Measurements from ENCODE around the gene FAIM2.
"Not testable (repeated sequence)": the region's sequence is repeated elsewhere in the genome, so short reads cannot be mapped to it uniquely, and the experiment has no call there.

The FAIM2 gene

DNA sequence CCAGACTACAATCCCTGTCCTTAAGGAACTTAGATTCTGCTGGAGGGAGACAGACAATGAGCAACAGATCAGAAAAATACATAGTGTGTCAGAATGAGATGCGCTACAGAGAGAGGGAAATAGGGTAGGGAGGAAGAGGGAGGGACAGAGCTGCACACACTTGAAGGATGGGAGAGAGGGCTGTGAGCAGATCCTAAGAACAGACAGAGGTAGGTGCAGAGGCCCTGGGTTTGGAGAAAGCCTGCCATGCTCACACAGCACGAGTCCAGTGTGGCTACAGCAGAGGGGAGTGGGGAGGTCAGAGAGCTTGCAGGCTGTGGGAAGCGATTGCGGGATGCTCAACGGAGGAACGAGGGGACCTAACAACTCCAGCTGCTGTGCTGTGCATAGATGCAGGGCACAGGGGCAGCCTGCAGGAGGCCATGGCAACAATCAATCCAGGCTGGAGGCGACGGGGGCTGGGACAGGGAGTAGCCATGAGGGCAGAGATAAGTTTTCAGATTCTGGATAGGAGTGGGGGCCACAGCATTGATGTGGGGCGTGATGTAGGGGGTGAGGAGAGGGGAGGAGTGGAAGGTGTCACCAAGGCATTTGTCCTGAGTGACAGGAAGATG is 20.7 kb downstream of the FAIM2 start:
- no peaks in the 10 kb centered on the region for H3K36me3 ChIP-seq
- no peak overlapping the region for H3K27ac ChIP-seq
- H3K9me3 ChIP-seq (replicated peaks in 1 of 11), result peaks cover 0 to 8% (median 0%) of the 10 kb centered on the region in 11 experiments; a peak in 2 of 22 replicates
- H3K9ac ChIP-seq, result no peak overlapping the region
- H3K4me2 ChIP-seq, result no peak overlapping the region
- H3K4me1 ChIP-seq, result no peaks in the 10 kb centered on the region
- no peaks in the 10 kb centered on the region for H4K20me1 ChIP-seq
- H3K4me3 ChIP-seq, result no peak overlapping the region
- no peak for TF ChIP-seq Cebpa-rat (IDR thresholded peaks at IDR 0.05)
- H3K27me3 ChIP-seq, result no peaks in the 10 kb centered on the region

DNA sequence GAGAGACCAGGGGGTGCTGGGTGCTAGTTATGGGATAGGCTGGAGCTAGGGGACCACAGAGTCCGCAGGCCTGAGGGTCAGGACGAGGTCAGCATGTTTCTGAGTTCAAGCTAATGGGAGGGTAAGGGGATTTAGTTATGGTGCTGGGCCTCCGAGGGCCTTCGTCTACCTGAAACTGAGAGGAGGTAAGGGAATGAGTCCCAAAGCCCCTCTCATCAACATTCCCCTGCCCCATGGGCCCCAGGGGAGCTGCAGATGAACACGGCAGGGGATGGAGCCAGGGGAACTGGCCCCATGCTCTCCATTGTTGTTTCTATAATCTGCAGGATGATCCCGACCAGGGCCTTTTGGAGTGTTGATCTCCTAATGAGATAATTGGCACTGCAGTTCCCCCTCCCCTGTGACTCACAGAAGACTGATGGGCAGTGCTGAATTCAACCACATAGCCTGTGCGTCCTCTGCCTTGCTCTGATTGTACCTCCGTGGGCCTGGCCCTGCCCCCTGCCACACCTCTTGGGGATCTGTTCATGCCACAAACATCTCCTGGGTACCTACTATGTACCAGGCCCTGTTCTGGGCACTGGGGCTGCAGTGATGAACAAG is 21.4 kb downstream of the FAIM2 start:
- no peaks in the 10 kb centered on the region for H4K20me1 ChIP-seq

DNA sequence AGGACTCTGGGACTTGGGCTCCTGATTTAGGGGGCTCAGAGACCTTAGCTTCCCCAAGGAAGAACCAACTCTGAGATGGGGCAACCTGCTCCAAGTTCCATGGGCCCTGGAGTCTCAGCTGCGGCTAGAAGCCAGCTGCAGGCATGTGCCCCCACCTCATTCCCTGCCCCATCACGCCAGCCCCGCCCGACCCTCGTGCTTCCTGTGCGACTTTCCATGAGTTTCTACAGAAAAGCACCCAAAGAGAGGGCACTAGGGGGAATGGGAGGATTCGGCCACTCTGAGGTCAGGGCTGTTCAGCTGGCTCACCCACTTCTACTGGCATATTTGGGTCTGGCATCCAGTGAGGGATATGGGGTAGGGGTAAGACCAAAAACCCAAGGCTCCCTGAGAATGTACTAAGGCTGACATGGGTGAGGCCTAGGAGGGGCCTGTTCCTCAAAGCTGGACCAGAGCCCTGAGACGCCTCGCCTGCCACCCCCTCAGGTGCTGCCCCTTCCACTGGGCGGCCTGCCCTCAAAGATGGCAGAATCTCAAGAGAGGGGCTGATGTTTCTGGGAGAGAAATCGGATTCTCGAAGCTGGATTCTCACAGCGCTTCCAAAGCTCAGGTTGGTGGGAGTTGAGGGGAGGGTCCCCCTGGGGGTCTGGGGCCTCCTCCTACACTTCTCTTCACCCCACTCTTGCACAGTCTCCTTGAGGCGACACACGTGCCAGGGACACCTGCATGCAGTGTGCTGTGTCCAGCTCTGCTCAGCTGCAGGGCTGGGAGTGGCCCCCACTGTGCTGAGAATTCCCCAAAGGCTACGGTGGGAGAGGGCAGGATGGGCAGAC is 22.1 kb downstream of the FAIM2 start:
- H3K27me3 ChIP-seq, result no peaks in the 10 kb centered on the region
- H4K20me1 ChIP-seq, result no peaks in the 10 kb centered on the region
- H3K4me2 ChIP-seq, result no peak overlapping the region
- H3K9ac ChIP-seq, result no peak overlapping the region
- H3K4me3 ChIP-seq, result no peak overlapping the region
- no peak overlapping the region for H3K27ac ChIP-seq
- no peaks in the 10 kb centered on the region for H3K4me1 ChIP-seq
- H3K36me3 ChIP-seq, result no peaks in the 10 kb centered on the region
- H3K9me3 ChIP-seq (replicated peaks in 1 of 11), result peaks cover 0 to 8% (median 0%) of the 10 kb centered on the region in 11 experiments; a peak in 2 of 22 replicates
- no peak for TF ChIP-seq Cebpa-rat (IDR thresholded peaks at IDR 0.05)

More for the DNA sequence above, 21.4 kb downstream of the FAIM2 start:
- Histone ChIP-seq H3K4me2 (no peak overlapping the region), H3K9ac (no peak overlapping the region), H3K27ac (no peak overlapping the region), H3K27me3 (no peaks in the 10 kb centered on the region), H3K36me3 (no peaks in the 10 kb centered on the region), H3K4me1 (no peaks in the 10 kb centered on the region), H3K9me3 (replicated peaks in 1 of 11) (peaks cover 0 to 8% (median 0%) of the 10 kb centered on the region in 11 experiments; a peak in 2 of 22 replicates), H3K4me3 (no peak overlapping the region)
- TF ChIP-seq Cebpa-rat (IDR thresholded peaks at IDR 0.05), result no peak

DNA sequence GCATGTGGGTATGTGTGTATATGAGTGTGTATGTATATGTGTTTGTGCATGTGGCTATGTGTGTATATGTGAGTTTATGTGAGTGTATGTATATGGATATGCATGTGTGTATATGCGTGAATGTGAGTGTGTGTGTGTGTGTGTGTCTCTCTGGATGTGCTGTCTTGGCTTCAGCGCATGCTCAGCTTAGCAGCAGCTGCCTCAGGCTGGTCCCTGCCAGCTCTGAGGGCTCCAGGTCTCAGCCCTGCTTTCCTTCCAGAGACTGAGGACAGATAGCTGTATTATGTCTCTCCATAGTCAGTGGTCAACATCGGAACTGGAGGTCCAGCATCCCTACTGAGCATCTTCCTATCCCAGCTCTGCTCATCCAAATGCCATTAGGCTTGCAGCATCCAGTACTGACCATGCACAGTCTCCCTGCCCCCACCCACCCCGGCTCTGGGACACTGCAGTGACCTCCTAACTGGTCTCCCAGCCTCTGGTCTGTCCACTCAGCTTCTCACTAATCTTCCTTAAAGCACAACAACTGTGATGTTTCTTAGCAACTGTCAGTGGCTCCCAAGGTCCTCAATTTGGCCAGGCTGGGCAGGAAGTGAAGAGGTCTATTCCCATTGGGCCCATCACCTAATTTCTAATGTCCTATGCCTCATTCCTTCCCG is 22.8 kb downstream of the FAIM2 start:
- Histone ChIP-seq H3K36me3 (no peaks in the 10 kb centered on the region), H4K20me1 (no peaks in the 10 kb centered on the region), H3K9ac (no peak overlapping the region), H3K27me3 (no peaks in the 10 kb centered on the region), H3K4me1 (no peaks in the 10 kb centered on the region), H3K4me2 (no peak overlapping the region), H3K4me3 (no peak overlapping the region), H3K9me3 (replicated peaks in 1 of 11) (peaks cover 0 to 8% (median 0%) of the 10 kb centered on the region in 11 experiments; a peak in 2 of 22 replicates), H3K27ac (no peak overlapping the region)
- no peak for TF ChIP-seq Cebpa-rat (IDR thresholded peaks at IDR 0.05)

DNA sequence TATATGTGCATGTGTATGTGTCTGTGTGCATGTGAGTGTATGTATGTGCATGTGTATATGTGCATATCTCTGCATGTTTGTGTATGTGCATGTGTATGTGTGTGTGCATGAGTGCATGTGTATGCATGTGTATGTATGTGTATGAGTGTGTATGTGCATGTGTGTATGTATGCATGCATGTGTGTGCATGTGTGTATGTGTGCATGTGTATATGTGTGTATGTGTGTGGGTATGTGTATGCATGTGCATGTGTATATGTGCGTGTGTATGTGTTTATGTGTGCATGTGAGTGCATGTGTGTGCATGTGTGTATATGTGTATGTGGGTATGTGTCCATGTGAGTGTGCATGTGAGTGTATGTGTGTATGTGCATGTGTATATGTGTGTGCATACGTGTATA is 24.6 kb downstream of the FAIM2 start:
- H3K4me1 ChIP-seq; H3K9me3 ChIP-seq (replicated peaks in 1 of 11); H3K36me3 ChIP-seq; H3K4me3 ChIP-seq; H3K27ac ChIP-seq; H3K9ac ChIP-seq; H3K4me2 ChIP-seq; H4K20me1 ChIP-seq; H3K27me3 ChIP-seq: not testable (repeated sequence)

GRCh38 chr12:49878021-49878420 is 25.7 kb downstream of the FAIM2 start:
- TF ChIP-seq Cebpa-rat (IDR thresholded peaks at IDR 0.05), result no peak
- Histone ChIP-seq H4K20me1 (no peaks in the 10 kb centered on the region), H3K27ac (no peak overlapping the region), H3K36me3 (no peaks in the 10 kb centered on the region), H3K4me3 (no peak overlapping the region), H3K4me1 (no peaks in the 10 kb centered on the region), H3K9me3 (replicated peaks in 1 of 11) (peaks cover 0 to 8% (median 0%) of the 10 kb centered on the region in 11 experiments; a peak in 2 of 22 replicates), H3K9ac (no peak overlapping the region), H3K27me3 (no peaks in the 10 kb centered on the region), H3K4me2 (no peak overlapping the region)

DNA sequence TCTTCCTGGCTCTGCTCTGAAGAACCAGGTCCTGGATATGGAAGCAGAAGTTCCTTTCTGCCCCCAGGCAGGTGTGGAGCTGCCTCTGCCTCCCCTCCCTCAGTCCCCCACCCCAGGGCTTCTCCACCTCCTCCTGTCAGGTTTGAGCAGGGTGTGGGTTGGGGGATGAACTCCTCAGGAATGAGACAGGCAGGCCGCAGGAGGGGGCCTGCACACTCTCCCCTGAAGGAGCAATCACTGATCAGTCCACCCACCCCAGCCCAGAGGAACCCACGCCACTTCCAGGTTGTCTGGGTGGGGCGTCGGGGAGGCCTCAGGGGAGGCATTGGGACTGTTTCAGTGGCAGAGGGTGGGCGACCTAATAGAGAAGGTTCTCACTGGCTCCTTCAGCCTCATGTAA is 26.6 kb downstream of the FAIM2 start:
- Histone ChIP-seq H3K4me1 (no peaks in the 10 kb centered on the region), H3K27ac (no peak overlapping the region), H3K36me3 (no peaks in the 10 kb centered on the region), H3K9ac (no peak overlapping the region), H3K27me3 (no peaks in the 10 kb centered on the region), H3K4me2 (no peak overlapping the region), H4K20me1 (no peaks in the 10 kb centered on the region), H3K4me3 (no peak overlapping the region), H3K9me3 (replicated peaks in 1 of 11) (peaks cover 0 to 8% (median 0%) of the 10 kb centered on the region in 11 experiments; a peak in 2 of 22 replicates)
- no peak for TF ChIP-seq Cebpa-rat (IDR thresholded peaks at IDR 0.05)

- no peak overlapping the region for H3K27ac ChIP-seq
- no peak overlapping the region for H3K4me2 ChIP-seq
- no peaks in the 10 kb centered on the region for H3K36me3 ChIP-seq
- TF ChIP-seq Cebpa-rat (IDR thresholded peaks at IDR 0.05), result no peak
- no peak overlapping the region for H3K4me3 ChIP-seq
- no peaks in the 10 kb centered on the region for H3K4me1 ChIP-seq
- H3K9ac ChIP-seq, result no peak overlapping the region
- no peaks in the 10 kb centered on the region for H3K27me3 ChIP-seq
- no peaks in the 10 kb centered on the region for H4K20me1 ChIP-seq
- H3K9me3 ChIP-seq (replicated peaks in 1 of 11), result peaks cover 0 to 8% (median 0%) of the 10 kb centered on the region in 11 experiments; a peak in 2 of 22 replicates
Measured at GRCh38 chr12:49876070-49876469, 27.6 kb downstream of the FAIM2 start.

DNA sequence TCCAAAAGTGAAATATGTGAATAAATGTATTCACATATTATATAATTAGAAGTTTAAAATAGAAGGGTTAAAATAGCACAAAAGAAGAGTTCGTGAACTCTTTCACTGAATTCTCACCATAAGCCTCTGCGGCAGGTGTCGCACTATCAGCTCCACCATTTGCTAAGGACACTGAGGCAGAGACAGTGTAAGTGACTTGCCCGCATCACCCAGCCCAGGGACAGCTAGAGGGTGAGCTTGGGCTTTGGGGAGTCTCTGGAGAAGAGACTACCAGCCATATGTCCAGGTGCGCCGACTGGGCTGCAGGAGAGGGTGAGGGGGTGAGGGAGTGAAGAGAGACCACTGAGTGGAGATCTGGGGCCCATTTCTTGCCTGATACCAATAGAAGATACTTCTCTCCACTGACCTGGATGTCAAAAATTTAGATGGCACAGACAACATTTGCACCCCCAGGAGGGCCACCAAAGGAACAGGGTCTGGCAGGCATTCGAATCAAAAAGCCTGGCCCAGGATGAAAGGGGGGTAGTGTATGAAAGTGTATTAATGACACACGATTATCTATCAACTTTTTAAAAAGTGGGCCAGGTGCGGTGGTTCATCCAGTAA is 28.5 kb downstream of the FAIM2 start:
- no peaks in the 10 kb centered on the region for H4K20me1 ChIP-seq
- H3K4me1 ChIP-seq, result no peaks in the 10 kb centered on the region
- no peaks in the 10 kb centered on the region for H3K27me3 ChIP-seq
- H3K9ac ChIP-seq, result no peak overlapping the region
- no peak overlapping the region for H3K27ac ChIP-seq
- TF ChIP-seq Cebpa-rat (IDR thresholded peaks at IDR 0.05), result no peak
- peaks cover 0 to 8% (median 0%) of the 10 kb centered on the region in 11 experiments; a peak in 2 of 22 replicates for H3K9me3 ChIP-seq (replicated peaks in 1 of 11)
- H3K4me3 ChIP-seq, result no peak overlapping the region
- no peaks in the 10 kb centered on the region for H3K36me3 ChIP-seq
- no peak overlapping the region for H3K4me2 ChIP-seq

All from BLaER1 treated with 17β-estradiol and CSF1 and Interleukin-3, amounts not matched to agents 10 nM and 100 nM (cell line).